ENCODE results near the gene TMEM212.

DNA sequence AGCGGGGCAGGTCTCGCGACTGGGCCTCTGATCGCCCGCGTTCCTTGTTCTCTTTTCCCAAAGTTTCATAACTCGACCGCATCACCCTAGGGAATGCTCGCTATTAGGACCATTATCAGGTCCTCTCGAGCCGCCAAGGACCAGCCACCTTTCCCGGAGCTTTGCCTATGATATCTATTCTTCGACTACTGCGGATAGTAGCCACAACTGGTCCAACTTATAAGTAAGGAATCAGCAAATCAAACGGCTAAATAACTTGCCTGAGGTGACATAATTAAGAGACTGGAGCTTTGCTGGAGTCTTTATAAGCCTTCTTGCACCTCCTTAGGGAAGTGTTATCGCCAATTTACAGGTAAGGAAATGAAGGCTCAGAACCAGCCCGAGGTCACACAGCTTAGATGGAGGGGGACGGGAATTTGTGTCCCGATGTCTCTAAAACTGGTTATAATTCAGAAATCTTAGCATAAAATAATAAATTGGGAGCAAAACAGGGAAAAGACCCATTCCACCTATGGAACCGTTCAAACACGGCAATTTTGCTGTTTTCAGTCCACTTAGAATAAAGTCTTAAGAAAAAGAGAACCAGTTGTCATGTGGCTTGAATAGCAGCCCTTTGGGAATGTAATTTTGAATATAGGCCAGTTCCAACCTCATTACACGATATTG lies 32.4 kb upstream of the TMEM212 start:
- TF ChIP-seq, protein P1, sequence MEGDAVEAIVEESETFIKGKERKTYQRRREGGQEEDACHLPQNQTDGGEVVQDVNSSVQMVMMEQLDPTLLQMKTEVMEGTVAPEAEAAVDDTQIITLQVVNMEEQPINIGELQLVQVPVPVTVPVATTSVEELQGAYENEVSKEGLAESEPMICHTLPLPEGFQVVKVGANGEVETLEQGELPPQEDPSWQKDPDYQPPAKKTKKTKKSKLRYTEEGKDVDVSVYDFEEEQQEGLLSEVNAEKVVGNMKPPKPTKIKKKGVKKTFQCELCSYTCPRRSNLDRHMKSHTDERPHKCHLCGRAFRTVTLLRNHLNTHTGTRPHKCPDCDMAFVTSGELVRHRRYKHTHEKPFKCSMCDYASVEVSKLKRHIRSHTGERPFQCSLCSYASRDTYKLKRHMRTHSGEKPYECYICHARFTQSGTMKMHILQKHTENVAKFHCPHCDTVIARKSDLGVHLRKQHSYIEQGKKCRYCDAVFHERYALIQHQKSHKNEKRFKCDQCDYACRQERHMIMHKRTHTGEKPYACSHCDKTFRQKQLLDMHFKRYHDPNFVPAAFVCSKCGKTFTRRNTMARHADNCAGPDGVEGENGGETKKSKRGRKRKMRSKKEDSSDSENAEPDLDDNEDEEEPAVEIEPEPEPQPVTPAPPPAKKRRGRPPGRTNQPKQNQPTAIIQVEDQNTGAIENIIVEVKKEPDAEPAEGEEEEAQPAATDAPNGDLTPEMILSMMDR (IDR thresholded peaks at IDR 0.05): no peak
- TF ChIP-seq POLR2A (IDR thresholded peaks at IDR 0.05) (peak in 1 of 2 donors; percentile 10), EP300 (IDR thresholded peaks at IDR 0.05) (no peak)

Measured in sigmoid colon (tissue), 4 donors.